Upper lobe of left lung (tissue), 6 donors: ENCODE data around the gene CITED4. TPM values are rescaled to one million over a fixed set of nuclear protein-coding genes. Genes with fewer than 3 reads are reported as not detected.

Source experiments
- ATAC-seq, 2 donors: fragments of 200-7000 bp; cut with Tn5 transposase; one replicate each; pipeline ENCODE4 v1.9.1; 2022; ENCODE audit warnings: mild to moderate bottlenecking in 2 of 2, moderate library complexity in 2 of 2; ENCODE audit not compliant: low FRiP score in 2 of 2
- DNase-seq, 2 donors: peaks; one replicate each; pipeline ENCODE4 v3.0.0-alpha.2; 2019 to 2020
- H3K27ac ChIP-seq, 4 donors: fragments of 200-600 bp; sonication (generic); one replicate each; pipeline ENCODE4 v1.5.1; 2016 to 2019
- H3K27me3 ChIP-seq, 4 donors: fragments of 200-600 bp; sonication (generic); one replicate each; pipeline ENCODE4 v1.5.1; 2017 to 2019
- H3K36me3 ChIP-seq, 4 donors: fragments of 200-600 bp; sonication (generic); one replicate each; pipeline ENCODE4 v1.5.1; 2016 to 2019
- H3K4me1 ChIP-seq, 4 donors: fragments of 200-600 bp; sonication (generic); one replicate each; pipeline ENCODE4 v1.5.1; 2018 to 2019
- H3K4me3 ChIP-seq, 4 donors: fragments of 200-600 bp; sonication (generic); one replicate each; pipeline ENCODE4 v1.5.1; 2017 to 2019; ENCODE audit warnings: mild to moderate bottlenecking in 2 of 4, moderate library complexity in 1 of 4
- H3K9me3 ChIP-seq, 4 donors: fragments of 200-600 bp; sonication (generic); one replicate each; pipeline ENCODE4 v1.5.1; 2018 to 2019
- CTCF ChIP-seq, 6 experiments: fragments of 450-650 bp in 4 of 6; fragments of 200-600 bp in 2 of 6; sonication (generic) in 2 of 6; IDR thresholded peaks; one replicate each; pipeline ENCODE4 v1.5.1; 2016 to 2019; ENCODE audit warnings: antibody characterized with exemption in 6 of 6
- EP300 ChIP-seq, 4 donors: sonication (generic); formaldehyde crosslinking; IDR thresholded peaks; one replicate each; pipeline ENCODE4 v1.5.1; 2017; ENCODE audit warnings: antibody characterized with exemption in 4 of 4, control low read depth in 2 of 4
- POLR2A ChIP-seq, 4 donors: fragments of 450-650 bp; IDR thresholded peaks; one replicate each; pipeline ENCODE4 v1.5.1; 2016 to 2017; ENCODE audit warnings: antibody characterized with exemption in 4 of 4, mild to moderate bottlenecking in 2 of 4
- POLR2AphosphoS5 ChIP-seq, 2 donors: sonication (generic); formaldehyde crosslinking; IDR thresholded peaks; one replicate each; pipeline ENCODE4 v1.5.1; 2017; ENCODE audit warnings: antibody characterized with exemption in 2 of 2
- WGBS, 2 donors: methylation state at CpG; one replicate each; pipeline ENCODE4 v1.1.5; 2017 to 2018; 5-methylcytosine and 5-hydroxymethylcytosine counted together
- total RNA-seq, 6 donors: library from RNA; depleted of rRNA in 4 of 6; stranded (reverse); fragments of >200 nt in 4 of 6; gene quantifications; one replicate each; pipeline versions ENCODE4 v1.1.0 to v1.2.1, GENCODE V29; 2016 to 2021
- donor health status: DM: no; HTN: no; CAD: no; lungs with moderate emphysema.
- donor health status: DM: no; HTN: yes; CAD: no; lungs with severe emphysema.

Gene CITED4
- total RNA-seq, 6 donors from 2014 or later = 8.4 to 36.5 (median 19.8) TPM

- Histone ChIP-seq H3K27ac (no peak overlapping the region), H3K4me3 (no peak overlapping the region), H3K36me3 (no peaks in the 10 kb centered on the region), H3K27me3 (no peaks in the 10 kb centered on the region), H3K9me3 (peaks cover 0 to 4% (median 2%) of the 10 kb centered on the region in 4 donors), H3K4me1 (peaks cover 3 to 23% (median 7%) of the 10 kb centered on the region in 4 donors)
- 62 to 78% methylated on average over 2 of the region's 2 CpGs for WGBS, 2 donors
- ATAC-seq (no peak), DNase-seq (no peak)
- no peak for TF ChIP-seq EP300 (IDR thresholded peaks at IDR 0.05)
- TF ChIP-seq POLR2AphosphoS5 (IDR thresholded peaks at IDR 0.05) = no peak
- no peak for TF ChIP-seq POLR2A (IDR thresholded peaks at IDR 0.05)
- no peak for TF ChIP-seq CTCF (IDR thresholded peaks at IDR 0.05)
Measured at GRCh38 chr1:40870135-40870728, 8.1 kb upstream of the CITED4 start.

GRCh38 chr1:40868051-40868723, 6.0 kb upstream of the CITED4 start:
- Histone ChIP-seq H3K9me3 (peaks cover 0 to 4% (median 2%) of the 10 kb centered on the region in 4 donors), H3K4me1 (peaks cover 0 to 14% (median 6%) of the 10 kb centered on the region in 4 donors), H3K27me3 (no peaks in the 10 kb centered on the region), H3K36me3 (no peaks in the 10 kb centered on the region), H3K4me3 (no peak overlapping the region), H3K27ac (no peak overlapping the region)
- TF ChIP-seq EP300 (IDR thresholded peaks at IDR 0.05) (peak in 2 of 4 donors; percentile 51 to 85), POLR2AphosphoS5 (IDR thresholded peaks at IDR 0.05) (peak in 1 of 2 donors; percentile 53), POLR2A (IDR thresholded peaks at IDR 0.05) (no peak), CTCF (IDR thresholded peaks at IDR 0.05) (peak in 1 of 6 experiments; percentile 23)
- DNase-seq (peak in 1 of 2 donors; percentile 61), ATAC-seq (peak; percentile 34 to 89)
- WGBS, 2 donors = 61 to 72% methylated on average over 4 of the region's 4 CpGs

GRCh38 chr1:40861224-40862003, 749 bp downstream of the CITED4 start:
- Histone ChIP-seq H3K9me3 (no peaks in the 10 kb centered on the region), H3K36me3 (no peaks in the 10 kb centered on the region)
- peak; percentile 50 to 90 for DNase-seq

GRCh38 chr1:40860706-40861223, 1.4 kb downstream of the CITED4 start:
- ATAC-seq = no peak
- H3K27ac ChIP-seq = peak overlapping the region; percentile 80 to 92 (median 86)
- 36% methylated on average over 7 to 10 of the region's 10 CpGs for WGBS, 2 donors

More at GRCh38 chr1:40861224-40862003, 749 bp downstream of the CITED4 start:
- TF ChIP-seq POLR2A (IDR thresholded peaks at IDR 0.05) (peak in 1 of 4 donors; percentile 52), EP300 (IDR thresholded peaks at IDR 0.05) (no peak), CTCF (IDR thresholded peaks at IDR 0.05) (peak in 1 of 6 experiments; percentile 7)
- Histone ChIP-seq H3K27me3 (no peaks in the 10 kb centered on the region), H3K4me3 (peak overlapping the region; percentile 49 to 87 (median 86)), H3K4me1 (peaks cover 14 to 44% (median 20%) of the 10 kb centered on the region in 4 donors), H3K27ac (peak overlapping the region; percentile 80 to 92 (median 86))
- WGBS, 2 donors = 14 to 35% methylated on average over 7 to 20 of the region's 98 CpGs
- peak in 1 of 2 donors; percentile 44 for ATAC-seq

More at GRCh38 chr1:40860706-40861223, 1.4 kb downstream of the CITED4 start:
- TF ChIP-seq POLR2A (IDR thresholded peaks at IDR 0.05) = no peak
- TF ChIP-seq CTCF (IDR thresholded peaks at IDR 0.05) = no peak
- no peak for TF ChIP-seq POLR2AphosphoS5 (IDR thresholded peaks at IDR 0.05)
- no peak for TF ChIP-seq EP300 (IDR thresholded peaks at IDR 0.05)
- no peaks in the 10 kb centered on the region for H3K9me3 ChIP-seq
- H3K4me1 ChIP-seq = peaks cover 14 to 44% (median 20%) of the 10 kb centered on the region in 4 donors
- H3K4me3 ChIP-seq = peak overlapping the region; percentile 39 to 87 (median 86)
- no peaks in the 10 kb centered on the region for H3K27me3 ChIP-seq
- H3K36me3 ChIP-seq = no peaks in the 10 kb centered on the region
- DNase-seq = peak in 1 of 2 donors; percentile 39
